Osteoblast (primary cell): ENCODE results near the gene OTOP1. TPM values are rescaled to one million over a fixed set of nuclear protein-coding genes. Genes with fewer than 3 reads are reported as not detected.
A peak's percentile ranks its signal among the peaks of the same experiment; 100 is the strongest.
"Not testable (repeated sequence)": the region's sequence is repeated elsewhere in the genome, so short reads cannot be mapped to it uniquely, and the experiment has no call there.

Experiments used
- DNase-seq: peaks from one replicate; pipeline ENCODE4 v3.0.0; 2011; ENCODE audit warnings: low spot score, mixed read lengths; ENCODE audit not compliant: insufficient read length; ENCODE audit errors: missing footprints
- H2AFZ ChIP-seq: 2 replicates; pipeline ENCODE4 v1.6.0; 2011; ENCODE audit warnings: mild to moderate bottlenecking, low read length
- H3K27ac ChIP-seq: 2 replicates; pipeline ENCODE4 v1.5.1; 2011; ENCODE audit warnings: mild to moderate bottlenecking, low read depth, low read length, moderate library complexity
- H3K27me3 ChIP-seq: 2 replicates; pipeline ENCODE4 v1.6.0; 2012; ENCODE audit warnings: mild to moderate bottlenecking, control low read depth, inconsistent platforms, low read length, moderate library complexity; ENCODE audit not compliant: insufficient read depth
- H3K36me3 ChIP-seq: 2 replicates; pipeline ENCODE4 v1.5.1; 2011; ENCODE audit warnings: mild to moderate bottlenecking, low read length, control low read depth, moderate library complexity; ENCODE audit not compliant: insufficient read depth
- H3K4me1 ChIP-seq: 2 replicates; pipeline ENCODE4 v1.5.1; 2011; ENCODE audit warnings: mild to moderate bottlenecking, low read length, control low read depth, moderate library complexity; ENCODE audit not compliant: insufficient read depth
- H3K4me2 ChIP-seq: 2 replicates; pipeline ENCODE4 v1.6.0; 2011; ENCODE audit warnings: mild to moderate bottlenecking, low read length; ENCODE audit not compliant: insufficient read depth
- H3K4me3 ChIP-seq: fragments of 200-600 bp; sonication (generic); 3 replicates; pipeline ENCODE4 v1.5.1; 2012; ENCODE audit warnings: mild to moderate bottlenecking, low read length, inconsistent platforms; ENCODE audit not compliant: insufficient read depth
- H3K79me2 ChIP-seq: 2 replicates; pipeline ENCODE4 v1.6.0; 2012; ENCODE audit warnings: mild to moderate bottlenecking, low read length, control low read depth, inconsistent platforms; ENCODE audit not compliant: insufficient read depth
- H3K9me3 ChIP-seq: 2 replicates; pipeline ENCODE4 v1.5.1; 2011; ENCODE audit warnings: low read depth, low read length, control low read depth
- H4K20me1 ChIP-seq: 2 replicates; pipeline ENCODE4 v1.6.0; 2012; ENCODE audit warnings: mild to moderate bottlenecking, low read length, control low read depth; ENCODE audit not compliant: insufficient read depth
- total RNA-seq: library from RNA; depleted of rRNA; stranded (reverse); fragments of >200 nt; gene quantifications from 2 replicates; pipeline ENCODE4 v1.2.3, GENCODE V29; 2012
- TF ChIP-seq, protein P1 (sequence below): IDR thresholded peaks from 2 replicates; pipeline ENCODE4 v1.5.1; 2011; ENCODE audit warnings: mild to moderate bottlenecking, low read depth, low read length, moderate library complexity; ENCODE audit errors: extremely low read depth

The OTOP1 gene
- total RNA-seq, 1 donor: not detected

DNA sequence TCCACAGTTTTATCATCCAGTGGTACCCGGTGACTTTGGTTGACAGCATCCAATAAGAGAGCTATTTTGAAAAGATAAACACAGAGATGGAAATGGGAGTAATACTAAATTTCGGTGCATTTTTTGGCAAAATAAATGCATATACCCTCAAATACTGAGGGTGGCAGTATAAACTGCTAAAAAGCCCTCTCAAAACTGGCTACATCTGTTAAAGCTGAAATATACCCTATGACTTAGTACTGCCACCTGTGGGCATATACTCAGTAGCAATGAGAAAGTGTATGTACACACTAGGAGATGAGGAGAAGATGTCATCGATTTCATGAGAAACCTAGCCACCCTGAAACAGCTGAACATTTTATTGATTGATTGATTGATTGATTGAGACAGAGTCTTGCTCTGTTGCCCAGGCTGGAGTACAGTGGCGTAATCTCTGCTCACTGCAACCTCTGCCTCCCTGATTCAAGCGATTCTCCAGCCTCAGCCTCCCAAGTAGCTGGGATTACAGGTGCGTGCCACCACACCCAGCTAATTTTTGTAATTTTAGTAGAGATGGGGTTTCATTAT is 33.5 kb upstream of the OTOP1 start:
- DNase-seq: peak; percentile 90

DNA sequence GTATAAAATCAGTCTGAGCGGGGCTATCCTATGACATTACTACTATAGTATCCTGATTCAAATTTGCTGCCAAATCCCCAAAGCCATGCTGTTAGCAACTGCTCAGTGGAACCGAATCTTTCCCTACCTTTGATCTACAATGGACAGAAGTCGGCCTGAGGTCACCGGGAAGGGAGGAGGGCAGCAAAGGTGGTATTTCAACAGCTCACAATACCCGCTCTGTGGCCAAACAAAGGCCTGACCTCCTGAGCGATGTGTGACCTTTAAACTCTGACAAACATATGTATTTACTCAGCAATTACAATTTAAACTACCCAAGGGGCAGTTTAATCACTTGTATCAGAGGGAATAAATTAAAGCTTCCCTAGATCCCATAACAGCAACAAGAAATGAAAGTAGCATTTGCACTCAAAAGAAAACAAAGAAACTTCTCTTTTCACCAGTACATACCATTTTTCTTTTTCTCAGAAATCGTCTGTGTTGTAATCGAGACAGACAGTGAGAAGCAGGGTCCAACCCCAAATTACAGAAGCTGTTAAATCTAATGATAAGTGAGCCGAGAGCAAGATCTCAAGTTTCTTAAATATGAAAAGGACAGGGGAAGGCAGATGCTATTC is 32.9 kb upstream of the OTOP1 start:
- Histone ChIP-seq H3K27ac (no peak overlapping the region), H3K79me2 (no peaks in the 10 kb centered on the region), H3K4me1 (peaks cover 6% of the 10 kb centered on the region), H3K4me2 (peak overlapping the region; percentile 71), H4K20me1 (no peaks in the 10 kb centered on the region), H2AFZ (peak overlapping the region; percentile 76), H3K36me3 (no peaks in the 10 kb centered on the region), H3K9me3 (no peaks in the 10 kb centered on the region), H3K4me3 (peak overlapping the region; percentile 36), H3K27me3 (peaks cover 5% of the 10 kb centered on the region)
- TF ChIP-seq, protein P1, sequence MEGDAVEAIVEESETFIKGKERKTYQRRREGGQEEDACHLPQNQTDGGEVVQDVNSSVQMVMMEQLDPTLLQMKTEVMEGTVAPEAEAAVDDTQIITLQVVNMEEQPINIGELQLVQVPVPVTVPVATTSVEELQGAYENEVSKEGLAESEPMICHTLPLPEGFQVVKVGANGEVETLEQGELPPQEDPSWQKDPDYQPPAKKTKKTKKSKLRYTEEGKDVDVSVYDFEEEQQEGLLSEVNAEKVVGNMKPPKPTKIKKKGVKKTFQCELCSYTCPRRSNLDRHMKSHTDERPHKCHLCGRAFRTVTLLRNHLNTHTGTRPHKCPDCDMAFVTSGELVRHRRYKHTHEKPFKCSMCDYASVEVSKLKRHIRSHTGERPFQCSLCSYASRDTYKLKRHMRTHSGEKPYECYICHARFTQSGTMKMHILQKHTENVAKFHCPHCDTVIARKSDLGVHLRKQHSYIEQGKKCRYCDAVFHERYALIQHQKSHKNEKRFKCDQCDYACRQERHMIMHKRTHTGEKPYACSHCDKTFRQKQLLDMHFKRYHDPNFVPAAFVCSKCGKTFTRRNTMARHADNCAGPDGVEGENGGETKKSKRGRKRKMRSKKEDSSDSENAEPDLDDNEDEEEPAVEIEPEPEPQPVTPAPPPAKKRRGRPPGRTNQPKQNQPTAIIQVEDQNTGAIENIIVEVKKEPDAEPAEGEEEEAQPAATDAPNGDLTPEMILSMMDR: no peak
- DNase-seq: no peak

More for the DNA sequence above, 33.5 kb upstream of the OTOP1 start:
- H4K20me1 ChIP-seq: no peaks in the 10 kb centered on the region
- TF ChIP-seq, protein P1: peak; percentile 68
- peak overlapping the region; percentile 76 for H2AFZ ChIP-seq
- H3K79me2 ChIP-seq: no peaks in the 10 kb centered on the region
- peak overlapping the region; percentile 71 for H3K4me2 ChIP-seq
- H3K27me3 ChIP-seq: peaks cover 2% of the 10 kb centered on the region
- H3K4me3 ChIP-seq: peak overlapping the region; percentile 36
- H3K9me3 ChIP-seq: no peaks in the 10 kb centered on the region
- no peak overlapping the region for H3K27ac ChIP-seq
- H3K36me3 ChIP-seq: no peaks in the 10 kb centered on the region
- peaks cover 6% of the 10 kb centered on the region for H3K4me1 ChIP-seq

DNA sequence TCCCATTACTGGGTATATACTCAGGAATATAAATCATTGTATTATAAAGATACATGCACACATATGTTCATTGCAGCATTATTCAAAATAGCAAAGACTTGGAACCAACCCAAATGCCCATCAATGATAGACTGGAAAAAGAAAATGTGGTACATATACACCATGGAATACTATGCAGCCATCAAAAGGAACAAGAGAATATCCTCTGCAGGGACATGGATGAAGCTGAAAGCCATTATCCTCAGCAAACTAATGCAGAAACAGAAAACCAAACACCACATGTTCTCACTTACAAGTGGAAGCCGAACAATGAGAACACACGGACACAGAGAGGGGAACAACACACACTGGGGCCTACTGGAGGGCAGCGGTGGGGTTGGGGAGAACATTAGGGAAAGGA is 31.0 kb upstream of the OTOP1 start:
- H3K4me1 ChIP-seq, H3K79me2 ChIP-seq, H3K4me2 ChIP-seq, H2AFZ ChIP-seq, H3K27ac ChIP-seq, H3K4me3 ChIP-seq, DNase-seq, H3K9me3 ChIP-seq, H4K20me1 ChIP-seq, H3K27me3 ChIP-seq, H3K36me3 ChIP-seq: not testable (repeated sequence)

DNA sequence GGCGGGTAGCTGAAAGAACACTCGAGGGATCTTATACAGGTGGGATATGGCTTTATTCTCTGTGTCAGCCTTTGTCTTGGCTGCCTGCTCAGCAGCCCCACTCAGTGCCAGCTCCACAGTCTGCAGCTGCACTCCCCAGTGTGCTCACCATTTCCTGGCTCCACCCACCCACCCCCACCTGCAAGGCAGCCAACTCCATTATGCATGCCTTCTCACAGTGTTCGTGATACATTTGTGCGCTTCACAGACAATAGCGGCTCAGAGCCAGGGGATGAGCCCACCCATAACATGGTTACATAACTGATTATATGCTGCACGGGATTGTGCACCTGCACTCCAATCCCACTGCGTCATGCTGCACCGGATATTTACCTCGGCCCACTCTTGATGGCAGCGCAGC is 30.1 kb upstream of the OTOP1 start:
- H3K79me2 ChIP-seq: no peaks in the 10 kb centered on the region
- no peak for DNase-seq

More for the DNA sequence above, 30.1 kb upstream of the OTOP1 start:
- TF ChIP-seq, protein P1: no peak
- no peak overlapping the region for H3K27ac ChIP-seq
- no peak overlapping the region for H3K4me3 ChIP-seq
- H2AFZ ChIP-seq: no peak overlapping the region
- H4K20me1 ChIP-seq: no peaks in the 10 kb centered on the region
- H3K4me1 ChIP-seq: peaks cover 6% of the 10 kb centered on the region
- no peaks in the 10 kb centered on the region for H3K36me3 ChIP-seq
- peaks cover 9% of the 10 kb centered on the region for H3K27me3 ChIP-seq
- no peak overlapping the region for H3K4me2 ChIP-seq
- no peaks in the 10 kb centered on the region for H3K9me3 ChIP-seq
